HepG2 (cell line): ENCODE results near the gene HES6. TPM values are rescaled to one million over a fixed set of nuclear protein-coding genes. Genes with fewer than 3 reads are reported as not detected.

Source experiments
- ATAC-seq: fragments of 200-7000 bp; cut with Tn5 transposase; 3 replicates; pipeline ENCODE4 v1.9.1; 2020; ENCODE audit warnings: mild to moderate bottlenecking, moderate library complexity
- BruUV-seq: library from RNA; stranded (reverse); fragments of 400-500 nt; replicated peaks from 2 replicates; lab custom pipeline; 2021; lab: Mats Ljungman, UMichigan
- CTCF ChIA-PET: fragments of 300-600 bp; formaldehyde crosslinking; extraction: SDS; loops from one replicate; lab custom pipeline; 2021; ENCODE audit warnings: low total read pairs, inconsistent platforms, low intra/inter-chr PET ratio; lab: Yijun Ruan, JAX
- POLR2A ChIA-PET: fragments of 350-600 bp; sonication (Branson Sonifier 250); formaldehyde crosslinking; loops from one replicate; lab custom pipeline; 2020; ENCODE audit warnings: antibody characterized with exemption, inconsistent platforms; lab: Yijun Ruan, JAX
- DNase-seq: peaks from one replicate; pipeline ENCODE4 v3.0.0-alpha.2; 2015; ENCODE audit warnings: low spot score
- FAIRE-seq: peaks from 3 replicates; lab custom pipeline; 2011; peaks lifted over from hg19 to GRCh38; lab: Jason Lieb, UNC
- H2AFZ ChIP-seq: one replicate; pipeline ENCODE4 v1.6.1; 2011; ENCODE audit warnings: low read length, inconsistent platforms
- H3K27ac ChIP-seq: fragments of 300-600 bp; 3 replicates; pipeline ENCODE4 v1.8.0; 2011; ENCODE audit warnings: mixed run types, mild to moderate bottlenecking, mixed read lengths, low read length, inconsistent platforms; ENCODE audit not compliant: insufficient read depth; ENCODE audit errors: extremely low read length
- H3K27me3 ChIP-seq, 2 experiments: fragments of 200-600 bp in 1 of 2; 2 replicates in 1 of 2; 3 replicates in 1 of 2; pipeline versions ENCODE4 v1.6.0 to v1.8.0; 2011; ENCODE audit warnings: low read length in 2 of 2, mild to moderate bottlenecking in 2 of 2, moderate library complexity in 2 of 2, inconsistent platforms in 1 of 2; ENCODE audit not compliant: insufficient read depth in 2 of 2, control insufficient read depth in 1 of 2
- H3K36me3 ChIP-seq, 2 experiments: fragments of 200-600 bp in 1 of 2; replicated peaks in 1 of 2; 2 replicates in 1 of 2; 3 replicates in 1 of 2; pipeline versions ENCODE4 v1.5.1 to v1.8.0; 2011; ENCODE audit warnings: low read length in 2 of 2, inconsistent platforms in 1 of 2; ENCODE audit not compliant: insufficient read depth in 2 of 2, control insufficient read depth in 1 of 2
- H3K4me1 ChIP-seq: 2 replicates; pipeline ENCODE4 v1.5.1; 2012; ENCODE audit warnings: low read length, inconsistent platforms; ENCODE audit not compliant: insufficient read depth
- H3K4me2 ChIP-seq: 2 replicates; pipeline ENCODE4 v1.6.0; 2011; ENCODE audit warnings: low read depth, low read length, inconsistent platforms
- H3K4me3 ChIP-seq, 3 experiments: fragments of 200-600 bp in 1 of 3; sonication (generic), shearing (Covaris generic) in 1 of 3; replicated peaks in 1 of 3; 2 replicates each; pipeline ENCODE4 v1.5.1; 2011 to 2016; ENCODE audit warnings: low read length in 3 of 3, inconsistent platforms in 2 of 3, low read depth in 2 of 3, mild to moderate bottlenecking in 2 of 3, control low read depth in 1 of 3, mixed read lengths in 1 of 3; ENCODE audit not compliant: insufficient read depth in 1 of 3
- H3K79me2 ChIP-seq: one replicate; pipeline ENCODE4 v1.6.1; 2011; ENCODE audit warnings: low read length, inconsistent platforms; ENCODE audit not compliant: insufficient read depth
- H3K9ac ChIP-seq: 2 replicates; pipeline ENCODE4 v1.6.0; 2011; ENCODE audit warnings: mild to moderate bottlenecking, low read depth, low read length, inconsistent platforms; ENCODE audit not compliant: insufficient read depth
- H3K9me3 ChIP-seq: 2 replicates; pipeline ENCODE4 v1.5.1; 2012; ENCODE audit warnings: mild to moderate bottlenecking, low read length
- H4K20me1 ChIP-seq: 2 replicates; pipeline ENCODE4 v1.6.0; 2011; ENCODE audit warnings: inconsistent platforms, mild to moderate bottlenecking, low read length, moderate library complexity; ENCODE audit not compliant: insufficient read depth
- WGBS: methylation state at CpG from one replicate; pipeline ENCODE4 v1.1.6; 2017; ENCODE audit warnings: low lambda C conversion rate; 5-methylcytosine and 5-hydroxymethylcytosine counted together
- in situ Hi-C: cut with HindIII; loops from 2 replicates; pipeline ENCODE4 v1.10.0; 2017; ENCODE audit warnings: low pct_unique_long_range_greater_than_20kb; ENCODE audit not compliant: extremely low pct_ligation_motif_present
- intact Hi-C: fragments of 100-400 bp; cut with micrococcal nuclease; formaldehyde crosslinking; loops from one replicate; pipeline ENCODE4 v1.10.0; 2022; ENCODE audit not compliant: unreplicated experiment
- polyA plus RNA-seq, 8 experiments: library from polyadenylated mRNA; depleted of rRNA in 3 of 8; stranded (reverse) in 7 of 8; unstranded in 1 of 8; fragments of >200 nt; fragmentation: Illumina TruSeq in 4 of 8; extraction: Trizol in 4 of 8; gene quantifications; 2 replicates each; pipeline versions ENCODE4 v1.2.1 to v1.2.3, GENCODE V29; 2011 to 2016; ENCODE audit warnings: low read depth in 4 of 8, missing spikeins in 1 of 8, mixed read lengths in 1 of 8; ENCODE audit not compliant: insufficient read depth in 1 of 8
- total RNA-seq, 5 experiments: library from RNA; depleted of rRNA; stranded (reverse); fragments of >200 nt; fragmentation: Illumina TruSeq; extraction: Trizol; gene quantifications; 2 replicates each; pipeline ENCODE4 v1.2.3, GENCODE V29; 2016; ENCODE audit warnings: low read depth in 1 of 5
- TF ChIP-seq, protein P1 (sequence below), 2 experiments: sonication (generic) in 1 of 2; formaldehyde crosslinking in 1 of 2; IDR thresholded peaks; 2 replicates each; pipeline versions ENCODE4 v1.4.0 to v1.6.1; 2016 to 2020; ENCODE audit warnings: borderline replicate concordance in 1 of 2, low read depth in 1 of 2, mild to moderate bottlenecking in 1 of 2, missing genetic modification reagents in 1 of 2
- TF ChIP-seq, protein P2 (sequence below): IDR thresholded peaks from 2 replicates; pipeline ENCODE4 v1.6.1; 2016; ENCODE audit warnings: missing compliant biosample characterization, missing genetic modification reagents, borderline replicate concordance

The HES6 gene
- total and polyA plus RNA-seq, 2 of the 13 experiments (the other 11 are each of a cell fraction or from before 2014, with no cell fraction given), result 19.5 to 82.8 TPM

DNA sequence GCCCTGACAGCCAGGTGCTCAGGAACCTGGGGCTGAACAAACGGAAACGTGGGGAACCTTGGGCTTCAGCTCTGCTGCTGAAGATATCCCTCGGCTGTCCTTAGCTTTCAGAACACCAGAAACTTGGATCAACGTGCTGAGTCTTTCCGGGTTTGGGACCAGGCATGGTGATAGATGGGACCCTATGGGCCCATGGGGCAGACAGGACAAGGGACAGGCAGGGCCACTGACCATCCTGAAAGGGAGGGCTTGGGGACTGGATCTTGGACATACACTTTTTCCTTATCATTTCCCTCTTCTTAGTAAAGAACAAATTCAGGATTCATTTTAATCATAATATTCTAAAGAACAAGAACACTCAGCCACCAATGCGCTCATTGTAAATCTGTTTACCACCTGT, 16.3 kb upstream of the HES6 start:
- TF ChIP-seq, protein P1, sequence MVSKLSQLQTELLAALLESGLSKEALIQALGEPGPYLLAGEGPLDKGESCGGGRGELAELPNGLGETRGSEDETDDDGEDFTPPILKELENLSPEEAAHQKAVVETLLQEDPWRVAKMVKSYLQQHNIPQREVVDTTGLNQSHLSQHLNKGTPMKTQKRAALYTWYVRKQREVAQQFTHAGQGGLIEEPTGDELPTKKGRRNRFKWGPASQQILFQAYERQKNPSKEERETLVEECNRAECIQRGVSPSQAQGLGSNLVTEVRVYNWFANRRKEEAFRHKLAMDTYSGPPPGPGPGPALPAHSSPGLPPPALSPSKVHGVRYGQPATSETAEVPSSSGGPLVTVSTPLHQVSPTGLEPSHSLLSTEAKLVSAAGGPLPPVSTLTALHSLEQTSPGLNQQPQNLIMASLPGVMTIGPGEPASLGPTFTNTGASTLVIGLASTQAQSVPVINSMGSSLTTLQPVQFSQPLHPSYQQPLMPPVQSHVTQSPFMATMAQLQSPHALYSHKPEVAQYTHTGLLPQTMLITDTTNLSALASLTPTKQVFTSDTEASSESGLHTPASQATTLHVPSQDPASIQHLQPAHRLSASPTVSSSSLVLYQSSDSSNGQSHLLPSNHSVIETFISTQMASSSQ (IDR thresholded peaks at IDR 0.05; ENCODE audit: low read depth), result no peak
- TF ChIP-seq, protein P1 (CRISPR knock-in tag; IDR thresholded peaks at IDR 0.05; ENCODE audit: borderline replicate concordance), result no peak
- TF ChIP-seq, protein P2, sequence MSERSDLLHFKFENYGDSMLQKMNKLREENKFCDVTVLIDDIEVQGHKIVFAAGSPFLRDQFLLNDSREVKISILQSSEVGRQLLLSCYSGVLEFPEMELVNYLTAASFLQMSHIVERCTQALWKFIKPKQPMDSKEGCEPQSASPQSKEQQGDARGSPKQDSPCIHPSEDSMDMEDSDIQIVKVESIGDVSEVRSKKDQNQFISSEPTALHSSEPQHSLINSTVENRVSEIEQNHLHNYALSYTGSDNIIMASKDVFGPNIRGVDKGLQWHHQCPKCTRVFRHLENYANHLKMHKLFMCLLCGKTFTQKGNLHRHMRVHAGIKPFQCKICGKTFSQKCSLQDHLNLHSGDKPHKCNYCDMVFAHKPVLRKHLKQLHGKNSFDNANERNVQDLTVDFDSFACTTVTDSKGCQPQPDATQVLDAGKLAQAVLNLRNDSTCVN (CRISPR knock-in tag), result 0 out of 2 replicates have a peak, but pooled peaks have one; percentile 12
- no peaks in the 10 kb centered on the region for H3K27me3 ChIP-seq
- BruUV-seq, result no TSS peak
- in situ Hi-C loops, result no loop called here
- no peaks in the 10 kb centered on the region for H3K79me2 ChIP-seq
- no peaks in the 10 kb centered on the region for H3K9me3 ChIP-seq
- 90% methylated on average over 5 of the region's 6 CpGs for WGBS
- no peak overlapping the region for H3K27ac ChIP-seq
- CTCF ChIA-PET, result interaction anchor here (1.0 to 2.5 kb wide), 7 partner anchors 9 to 398 kb away, joined by 3 to 24 read pairs (median 7); no protein-coding TSS in a partner anchor
- H3K4me1 ChIP-seq, result peaks cover 21% of the 10 kb centered on the region
- POLR2A ChIA-PET, result no interaction called here
- H3K9ac ChIP-seq, result no peak overlapping the region
- FAIRE-seq, result no peak
- no peaks in the 10 kb centered on the region for H4K20me1 ChIP-seq
- no peak overlapping the region for H3K4me3 ChIP-seq
- no peak overlapping the region for H2AFZ ChIP-seq
- H3K36me3 ChIP-seq, result peaks cover 42 to 81% of the 10 kb centered on the region in 2 experiments
- intact Hi-C loops, result loop anchor here (1.0 to 2.0 kb wide), 2 partner anchors 49 to 95 kb away; no protein-coding TSS in a partner anchor
- no peak for ATAC-seq
- no peak overlapping the region for H3K4me2 ChIP-seq
- no peak for DNase-seq
